Breast epithelium (tissue), 3 donors: ENCODE results near the gene FBN1.

ENCODE experiments used
- POLR2A ChIP-seq: fragments of 450-650 bp; IDR thresholded peaks from one replicate; pipeline ENCODE4 v1.6.1; 2016; ENCODE audit warnings: antibody characterized with exemption, mild to moderate bottlenecking, moderate library complexity
- POLR2AphosphoS5 ChIP-seq, 3 donors: sonication (generic); formaldehyde crosslinking; IDR thresholded peaks; one replicate each; pipeline ENCODE4 v1.6.1; 2017; ENCODE audit warnings: antibody characterized with exemption in 3 of 3
- TF ChIP-seq, protein P1 (sequence below), 3 donors: fragments of 450-650 bp; IDR thresholded peaks; one replicate each; pipeline ENCODE4 v1.5.1; 2016 to 2017; ENCODE audit warnings: antibody characterized with exemption in 3 of 3, mild to moderate bottlenecking in 3 of 3, moderate library complexity in 3 of 3

DNA sequence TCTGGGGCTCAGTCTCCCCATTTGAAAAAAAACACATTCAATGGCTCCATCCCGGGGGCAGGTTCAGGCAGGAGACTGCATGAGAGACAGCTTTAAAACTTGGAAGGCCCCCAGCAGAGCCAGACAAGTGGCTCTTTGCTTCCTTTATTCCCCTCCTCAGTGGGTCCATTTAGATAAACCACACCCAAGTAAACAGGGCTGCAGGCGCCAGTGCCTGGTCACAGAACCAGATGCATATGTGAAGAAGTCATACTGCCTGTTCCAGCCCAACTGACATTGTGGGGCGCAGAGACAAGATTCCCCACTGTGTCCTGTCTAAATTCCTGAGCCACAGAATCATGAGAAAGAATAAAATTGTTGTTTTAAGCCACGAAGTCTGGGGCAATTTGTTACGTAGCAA is 9.0 kb downstream of the FBN1 start:
- TF ChIP-seq POLR2AphosphoS5 (IDR thresholded peaks at IDR 0.05) (no peak), POLR2A (no peak)
- TF ChIP-seq, protein P1, sequence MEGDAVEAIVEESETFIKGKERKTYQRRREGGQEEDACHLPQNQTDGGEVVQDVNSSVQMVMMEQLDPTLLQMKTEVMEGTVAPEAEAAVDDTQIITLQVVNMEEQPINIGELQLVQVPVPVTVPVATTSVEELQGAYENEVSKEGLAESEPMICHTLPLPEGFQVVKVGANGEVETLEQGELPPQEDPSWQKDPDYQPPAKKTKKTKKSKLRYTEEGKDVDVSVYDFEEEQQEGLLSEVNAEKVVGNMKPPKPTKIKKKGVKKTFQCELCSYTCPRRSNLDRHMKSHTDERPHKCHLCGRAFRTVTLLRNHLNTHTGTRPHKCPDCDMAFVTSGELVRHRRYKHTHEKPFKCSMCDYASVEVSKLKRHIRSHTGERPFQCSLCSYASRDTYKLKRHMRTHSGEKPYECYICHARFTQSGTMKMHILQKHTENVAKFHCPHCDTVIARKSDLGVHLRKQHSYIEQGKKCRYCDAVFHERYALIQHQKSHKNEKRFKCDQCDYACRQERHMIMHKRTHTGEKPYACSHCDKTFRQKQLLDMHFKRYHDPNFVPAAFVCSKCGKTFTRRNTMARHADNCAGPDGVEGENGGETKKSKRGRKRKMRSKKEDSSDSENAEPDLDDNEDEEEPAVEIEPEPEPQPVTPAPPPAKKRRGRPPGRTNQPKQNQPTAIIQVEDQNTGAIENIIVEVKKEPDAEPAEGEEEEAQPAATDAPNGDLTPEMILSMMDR (IDR thresholded peaks at IDR 0.05), result no peak
